ENCODE results near the gene QSOX2. TPM values are rescaled to one million over a fixed set of nuclear protein-coding genes. Genes with fewer than 3 reads are reported as not detected.

The QSOX2 gene
- total RNA-seq, 4 donors from 2014 or later = 5.6 to 18.5 (median 6.6) TPM

GRCh38 chr9:136275655-136276429, 30.2 kb upstream of the QSOX2 start:
- ATAC-seq (ENCODE audit: low FRiP score) (no peak), DNase-seq (ENCODE audit: low spot score) (no peak)
- no peak for TF ChIP-seq CTCF (IDR thresholded peaks at IDR 0.05)

- no peak for ATAC-seq (ENCODE audit: low FRiP score)
- DNase-seq (ENCODE audit: low spot score) = no peak
- no peak for TF ChIP-seq CTCF (IDR thresholded peaks at IDR 0.05)
Measured at GRCh38 chr9:136274786-136275654, 29.4 kb upstream of the QSOX2 start.

GRCh38 chr9:136273921-136274785, 28.5 kb upstream of the QSOX2 start:
- DNase-seq (ENCODE audit: low spot score) (no peak), ATAC-seq (ENCODE audit: low FRiP score) (no peak)
- TF ChIP-seq CTCF (IDR thresholded peaks at IDR 0.05) = no peak

GRCh38 chr9:136273244-136273865, 27.7 kb upstream of the QSOX2 start:
- TF ChIP-seq CTCF (IDR thresholded peaks at IDR 0.05) = no peak
- DNase-seq (ENCODE audit: low spot score) (no peak), ATAC-seq (ENCODE audit: low FRiP score) (no peak)

GRCh38 chr9:136270173-136270705, 24.6 kb upstream of the QSOX2 start:
- no peak for ATAC-seq (ENCODE audit: low FRiP score)
- TF ChIP-seq CTCF (IDR thresholded peaks at IDR 0.05) = no peak
- DNase-seq (ENCODE audit: low spot score) = no peak

- no peak for TF ChIP-seq CTCF (IDR thresholded peaks at IDR 0.05)
- no peak for DNase-seq (ENCODE audit: low spot score)
- no peak for ATAC-seq (ENCODE audit: low FRiP score)
Measured at GRCh38 chr9:136268735-136269134, 23.1 kb upstream of the QSOX2 start.
